GM12878 (cell line): ENCODE data around the gene GGA2.

Source experiments
- EP300 ChIP-seq, 2 experiments: fragments of 150-350 bp in 1 of 2; IDR thresholded peaks; 2 replicates each; pipeline ENCODE4 v1.6.1; 2011 to 2012; ENCODE audit warnings: low read depth in 2 of 2, low read length in 2 of 2, borderline replicate concordance in 1 of 2, improper control_type of control experiment in 1 of 2, inconsistent platforms in 1 of 2; ENCODE audit not compliant: control insufficient read depth in 1 of 2
- MYC ChIP-seq: IDR thresholded peaks from 2 replicates; pipeline ENCODE4 v1.6.1; 2011; ENCODE audit warnings: mild to moderate bottlenecking, low read length, moderate library complexity, inconsistent platforms; ENCODE audit not compliant: insufficient read depth, insufficient replicate concordance, insufficient read length, severe bottlenecking
- TF ChIP-seq, protein P1 (sequence below): IDR thresholded peaks from 2 replicates; pipeline ENCODE4 v1.6.1; 2012; ENCODE audit warnings: low read depth, low read length, improper control_type of control experiment
- TF ChIP-seq, protein P2 (sequence below): fragments of 450-650 bp; IDR thresholded peaks from 2 replicates; pipeline ENCODE4 v1.6.1; 2017; ENCODE audit warnings: mild to moderate bottlenecking
- TF ChIP-seq, protein P3 (sequence below), 3 experiments: IDR thresholded peaks in 2 of 3; conservative IDR thresholded peaks in 1 of 3; 2 replicates each; pipeline ENCODE4 v1.5.1; 2011; ENCODE audit warnings: low read depth in 3 of 3, low read length in 3 of 3, mild to moderate bottlenecking in 3 of 3, control low read depth in 2 of 3, moderate library complexity in 2 of 3, inconsistent platforms in 1 of 3, mixed read lengths in 1 of 3; ENCODE audit not compliant: control insufficient read depth in 2 of 3, insufficient read depth in 1 of 3; ENCODE audit errors: extremely low read depth in 1 of 3

DNA sequence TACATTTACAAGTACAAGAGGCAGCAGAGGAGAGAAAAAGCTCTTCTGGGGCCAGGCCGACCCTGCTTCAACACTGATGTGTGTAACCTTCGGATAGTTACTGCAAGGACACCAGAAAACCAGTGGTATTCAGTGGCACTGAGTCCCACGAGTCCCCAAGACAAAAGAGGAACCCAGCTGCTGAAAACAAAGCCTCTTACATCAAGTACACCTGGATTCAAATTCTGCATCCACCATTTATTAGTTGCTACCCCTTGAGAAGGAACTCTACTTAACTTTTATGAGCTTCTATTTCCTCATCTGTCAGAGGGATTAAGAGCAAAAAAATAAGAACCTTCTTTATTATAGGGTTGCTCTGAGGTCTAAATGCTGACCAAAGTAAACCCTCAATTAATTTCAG is 44.2 kb upstream of the GGA2 start:
- TF ChIP-seq, protein P1, sequence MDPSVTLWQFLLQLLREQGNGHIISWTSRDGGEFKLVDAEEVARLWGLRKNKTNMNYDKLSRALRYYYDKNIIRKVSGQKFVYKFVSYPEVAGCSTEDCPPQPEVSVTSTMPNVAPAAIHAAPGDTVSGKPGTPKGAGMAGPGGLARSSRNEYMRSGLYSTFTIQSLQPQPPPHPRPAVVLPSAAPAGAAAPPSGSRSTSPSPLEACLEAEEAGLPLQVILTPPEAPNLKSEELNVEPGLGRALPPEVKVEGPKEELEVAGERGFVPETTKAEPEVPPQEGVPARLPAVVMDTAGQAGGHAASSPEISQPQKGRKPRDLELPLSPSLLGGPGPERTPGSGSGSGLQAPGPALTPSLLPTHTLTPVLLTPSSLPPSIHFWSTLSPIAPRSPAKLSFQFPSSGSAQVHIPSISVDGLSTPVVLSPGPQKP, result no peak
- TF ChIP-seq MYC, result no peak
- TF ChIP-seq, protein P2, sequence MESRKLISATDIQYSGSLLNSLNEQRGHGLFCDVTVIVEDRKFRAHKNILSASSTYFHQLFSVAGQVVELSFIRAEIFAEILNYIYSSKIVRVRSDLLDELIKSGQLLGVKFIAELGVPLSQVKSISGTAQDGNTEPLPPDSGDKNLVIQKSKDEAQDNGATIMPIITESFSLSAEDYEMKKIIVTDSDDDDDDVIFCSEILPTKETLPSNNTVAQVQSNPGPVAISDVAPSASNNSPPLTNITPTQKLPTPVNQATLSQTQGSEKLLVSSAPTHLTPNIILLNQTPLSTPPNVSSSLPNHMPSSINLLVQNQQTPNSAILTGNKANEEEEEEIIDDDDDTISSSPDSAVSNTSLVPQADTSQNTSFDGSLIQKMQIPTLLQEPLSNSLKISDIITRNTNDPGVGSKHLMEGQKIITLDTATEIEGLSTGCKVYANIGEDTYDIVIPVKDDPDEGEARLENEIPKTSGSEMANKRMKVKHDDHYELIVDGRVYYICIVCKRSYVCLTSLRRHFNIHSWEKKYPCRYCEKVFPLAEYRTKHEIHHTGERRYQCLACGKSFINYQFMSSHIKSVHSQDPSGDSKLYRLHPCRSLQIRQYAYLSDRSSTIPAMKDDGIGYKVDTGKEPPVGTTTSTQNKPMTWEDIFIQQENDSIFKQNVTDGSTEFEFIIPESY, result no peak
- TF ChIP-seq, protein P3, sequence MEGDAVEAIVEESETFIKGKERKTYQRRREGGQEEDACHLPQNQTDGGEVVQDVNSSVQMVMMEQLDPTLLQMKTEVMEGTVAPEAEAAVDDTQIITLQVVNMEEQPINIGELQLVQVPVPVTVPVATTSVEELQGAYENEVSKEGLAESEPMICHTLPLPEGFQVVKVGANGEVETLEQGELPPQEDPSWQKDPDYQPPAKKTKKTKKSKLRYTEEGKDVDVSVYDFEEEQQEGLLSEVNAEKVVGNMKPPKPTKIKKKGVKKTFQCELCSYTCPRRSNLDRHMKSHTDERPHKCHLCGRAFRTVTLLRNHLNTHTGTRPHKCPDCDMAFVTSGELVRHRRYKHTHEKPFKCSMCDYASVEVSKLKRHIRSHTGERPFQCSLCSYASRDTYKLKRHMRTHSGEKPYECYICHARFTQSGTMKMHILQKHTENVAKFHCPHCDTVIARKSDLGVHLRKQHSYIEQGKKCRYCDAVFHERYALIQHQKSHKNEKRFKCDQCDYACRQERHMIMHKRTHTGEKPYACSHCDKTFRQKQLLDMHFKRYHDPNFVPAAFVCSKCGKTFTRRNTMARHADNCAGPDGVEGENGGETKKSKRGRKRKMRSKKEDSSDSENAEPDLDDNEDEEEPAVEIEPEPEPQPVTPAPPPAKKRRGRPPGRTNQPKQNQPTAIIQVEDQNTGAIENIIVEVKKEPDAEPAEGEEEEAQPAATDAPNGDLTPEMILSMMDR (IDR thresholded peaks at IDR 0.05 in 2 of 3, conservative IDR thresholded peaks at IDR 0.05 in 1 of 3; ENCODE audit: control insufficient read depth in 2 of 3, extremely low read depth in 1 of 3, insufficient read depth in 1 of 3, low read depth in 3 of 3, low read length in 3 of 3), result no peak
- no peak for TF ChIP-seq EP300 (IDR thresholded peaks at IDR 0.05; ENCODE audit: borderline replicate concordance in 1 of 2, control insufficient read depth in 1 of 2, low read depth in 2 of 2, low read length in 2 of 2)
